ENCODE measurements around the gene FRRS1L.

The FRRS1L gene, protein sequence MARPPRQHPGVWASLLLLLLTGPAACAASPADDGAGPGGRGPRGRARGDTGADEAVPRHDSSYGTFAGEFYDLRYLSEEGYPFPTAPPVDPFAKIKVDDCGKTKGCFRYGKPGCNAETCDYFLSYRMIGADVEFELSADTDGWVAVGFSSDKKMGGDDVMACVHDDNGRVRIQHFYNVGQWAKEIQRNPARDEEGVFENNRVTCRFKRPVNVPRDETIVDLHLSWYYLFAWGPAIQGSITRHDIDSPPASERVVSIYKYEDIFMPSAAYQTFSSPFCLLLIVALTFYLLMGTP

GRCh38 chr9:109166771-109167601 lies at the start of gene FRRS1L:
Gene FRRS1L, minus strand, starts transcription at chr9:109167249. Its CDS starts 111 bp downstream, at chr9:109167138.
- DNase-seq, result no peak

GRCh38 chr9:109214414-109214813 lies 47.4 kb upstream of the FRRS1L start:
- DNase-seq, result no peak

DNA sequence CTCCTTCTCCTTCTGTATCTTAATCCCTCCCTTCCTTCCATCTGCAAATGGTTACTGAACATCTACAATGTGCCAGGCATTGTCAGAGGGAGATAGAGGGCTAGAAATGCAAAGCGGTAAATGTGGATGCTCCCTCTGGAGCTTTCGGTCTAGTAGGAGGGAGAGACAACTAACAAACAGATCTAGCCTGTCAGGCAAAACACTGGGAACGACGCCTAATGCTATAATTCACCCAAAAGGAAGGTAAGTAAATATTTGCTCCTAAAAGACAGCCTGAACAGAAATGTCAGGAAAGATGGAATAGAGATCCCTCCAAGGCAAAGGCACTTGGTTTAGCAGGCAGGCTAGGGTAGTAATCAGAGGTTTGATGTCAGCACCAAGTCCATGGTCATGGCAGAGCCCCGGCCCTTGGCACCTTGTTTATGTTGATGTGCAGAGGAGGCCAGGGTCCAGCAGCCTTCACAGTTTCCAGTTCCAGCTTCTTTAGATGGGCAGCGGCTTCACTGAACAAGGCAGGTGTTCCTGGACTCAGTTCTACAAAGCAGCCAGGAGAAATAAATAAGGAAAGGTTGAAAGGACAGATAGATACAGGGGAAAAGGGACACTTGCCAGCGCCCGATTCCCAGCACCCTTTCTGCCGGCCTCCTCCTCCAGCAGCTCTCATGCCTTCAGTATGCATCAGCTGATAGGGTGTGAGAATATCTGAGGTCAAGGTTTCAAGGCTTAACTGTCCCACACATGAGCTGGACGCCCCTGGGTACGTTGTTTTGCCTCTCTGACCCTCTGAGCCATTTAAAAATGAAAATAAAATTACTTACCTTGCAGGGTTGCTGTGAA lies 46.5 kb upstream of the FRRS1L start:
- no peak for DNase-seq

- DNase-seq, result no peak
These were observed 45.7 kb upstream of the FRRS1L start for GRCh38 chr9:109212768-109213167.

DNA sequence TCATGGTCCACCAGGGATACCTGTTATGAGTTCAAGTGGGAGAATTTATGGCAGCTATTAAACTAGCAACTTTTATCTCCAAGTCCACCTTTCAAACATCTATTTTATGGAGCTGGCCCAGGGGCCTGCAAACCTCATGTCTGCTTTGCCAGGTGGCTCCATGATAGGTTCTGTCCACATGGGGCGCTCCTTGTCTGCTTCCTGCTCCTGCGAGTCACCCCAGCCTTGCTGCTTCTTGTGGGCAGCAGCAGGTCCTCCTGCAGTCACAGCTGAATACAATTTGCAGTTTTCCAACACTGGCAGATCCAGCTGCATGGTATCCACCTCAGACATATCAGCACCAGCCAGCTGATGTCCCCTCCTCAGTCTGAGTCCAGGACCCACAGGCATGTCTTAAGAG lies 39.6 kb upstream of the FRRS1L start:
- no peak for DNase-seq

- DNase-seq, result no peak
These were observed 38.5 kb upstream of the FRRS1L start for GRCh38 chr9:109205526-109205925.

DNA sequence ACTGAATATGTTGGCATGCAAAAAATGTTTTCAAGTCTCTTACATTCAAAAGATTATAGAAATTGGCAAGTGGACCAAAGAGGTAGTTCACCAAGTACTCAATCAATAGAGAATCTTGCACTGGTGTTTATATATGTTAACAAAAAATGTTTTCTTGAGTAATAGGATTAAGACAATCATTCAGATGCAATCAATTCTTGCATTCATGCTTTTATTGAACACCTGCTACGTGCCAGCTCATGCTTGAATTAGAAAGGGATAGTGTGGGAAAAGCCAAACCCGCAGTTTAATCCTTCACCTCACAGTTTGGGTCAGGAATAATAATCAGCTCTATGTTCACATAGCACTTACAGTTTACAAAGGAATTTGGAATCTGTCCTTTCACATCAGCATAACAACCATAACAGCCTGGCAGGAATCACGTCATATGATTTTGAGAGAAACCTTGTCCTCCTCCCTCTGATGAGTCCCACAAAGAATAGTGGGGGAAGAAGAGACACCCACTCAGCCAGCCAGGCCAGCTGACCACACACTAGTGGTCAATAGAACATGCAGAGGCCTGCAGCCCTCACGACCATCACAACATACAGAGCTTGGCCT lies 36.8 kb upstream of the FRRS1L start:
- DNase-seq, result no peak

DNA sequence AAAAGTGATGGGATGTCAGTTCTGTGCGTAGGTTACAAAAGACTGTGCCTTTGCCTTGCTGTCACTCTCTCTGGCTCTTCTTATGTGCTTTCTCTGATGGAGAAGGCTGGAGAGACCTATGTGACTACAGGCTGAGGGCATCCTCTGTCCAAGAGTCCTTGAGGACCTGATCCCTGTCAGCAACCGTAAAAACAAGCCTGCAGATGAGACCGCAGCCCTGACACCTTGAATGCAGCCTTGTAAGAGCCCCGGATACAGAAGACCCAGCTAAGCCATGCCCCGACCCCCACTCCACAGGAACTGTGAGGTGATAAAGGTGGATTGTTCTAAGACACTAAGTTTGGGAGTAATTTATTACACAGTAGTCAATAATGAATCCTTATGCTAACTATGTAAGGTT lies 32.6 kb upstream of the FRRS1L start:
- no peak for DNase-seq

GRCh38 chr9:109198736-109199382 lies 31.8 kb upstream of the FRRS1L start:
- DNase-seq, result no peak

DNA sequence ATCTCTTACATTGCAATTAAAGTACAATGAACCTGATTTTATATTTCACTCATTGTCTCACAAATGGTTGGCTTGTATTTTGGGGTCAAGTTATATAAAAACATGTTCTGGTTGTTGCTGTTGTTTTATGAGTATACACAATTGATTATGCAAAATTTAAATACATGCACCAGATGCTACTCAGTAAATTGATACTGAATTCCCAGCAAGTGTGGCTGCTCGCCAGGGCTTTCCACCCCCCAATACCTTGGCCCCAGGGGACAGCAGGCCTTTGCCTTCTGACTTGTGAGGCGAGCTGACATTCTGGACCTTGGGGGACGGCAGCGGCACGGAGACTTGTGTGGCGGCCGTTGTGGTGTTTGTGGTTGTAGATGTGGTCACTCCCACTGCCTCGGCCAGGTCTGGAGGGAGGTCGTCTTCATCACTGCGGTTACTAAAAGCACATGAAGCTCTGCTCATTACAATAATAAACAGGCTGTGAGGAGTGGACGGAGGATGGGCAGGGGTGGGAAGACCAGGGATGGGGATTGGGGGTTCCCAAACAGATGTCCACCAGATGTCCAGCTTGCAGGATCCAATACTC lies 27.0 kb upstream of the FRRS1L start:
- no peak for DNase-seq

DNA sequence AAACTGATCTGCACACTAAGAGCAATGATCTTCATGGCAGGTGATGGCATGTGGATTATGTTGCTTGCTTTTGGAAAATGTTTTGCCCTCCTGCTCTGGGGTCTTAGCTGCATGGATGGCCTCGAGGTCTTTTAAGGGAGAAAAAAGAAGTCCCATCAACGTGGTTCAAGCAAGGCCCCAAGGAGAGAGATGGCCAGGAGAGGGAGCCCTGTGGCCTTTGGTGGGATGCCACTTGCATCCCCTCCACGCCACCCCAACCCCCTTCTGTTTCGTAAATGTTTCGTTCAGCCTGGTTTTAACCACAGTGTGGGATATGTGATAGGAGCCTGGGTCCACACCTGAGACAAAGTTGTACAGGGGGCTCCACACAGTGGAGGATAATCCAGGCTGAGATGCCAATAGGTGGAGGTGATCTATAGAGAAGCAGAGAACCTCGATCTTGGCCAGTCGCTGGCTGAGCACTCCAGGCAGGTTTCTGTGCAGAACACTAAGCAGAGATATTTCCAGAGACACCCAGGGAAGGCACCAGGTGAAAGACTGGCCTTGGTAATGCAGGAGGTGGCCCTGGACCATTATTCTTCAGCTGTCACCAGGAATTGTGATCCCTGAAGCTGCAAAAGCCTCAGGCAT lies 25.8 kb upstream of the FRRS1L start:
- DNase-seq, result no peak

GRCh38 chr9:109191746-109192145 lies 24.7 kb upstream of the FRRS1L start:
- no peak for DNase-seq

DNA sequence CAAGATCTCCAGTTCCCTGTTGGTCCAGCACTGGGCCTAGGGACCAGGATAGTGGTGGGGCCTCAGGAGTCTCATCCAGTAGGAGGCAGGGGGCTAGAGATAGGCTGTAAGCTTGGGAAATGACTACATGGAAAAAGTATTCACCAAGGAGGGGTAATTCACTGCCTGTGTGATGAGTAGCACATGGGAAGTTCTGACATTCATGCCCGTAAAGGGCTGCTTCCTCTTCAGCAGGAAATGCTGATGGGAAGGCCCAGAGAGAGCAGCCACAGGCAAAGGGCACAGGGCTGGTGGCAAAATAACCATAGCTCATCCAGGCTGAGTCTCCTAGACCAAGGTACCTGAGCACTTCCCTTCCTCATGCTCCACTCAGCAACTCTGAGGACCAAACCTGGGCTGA lies 23.1 kb upstream of the FRRS1L start:
- DNase-seq, result no peak

DNA sequence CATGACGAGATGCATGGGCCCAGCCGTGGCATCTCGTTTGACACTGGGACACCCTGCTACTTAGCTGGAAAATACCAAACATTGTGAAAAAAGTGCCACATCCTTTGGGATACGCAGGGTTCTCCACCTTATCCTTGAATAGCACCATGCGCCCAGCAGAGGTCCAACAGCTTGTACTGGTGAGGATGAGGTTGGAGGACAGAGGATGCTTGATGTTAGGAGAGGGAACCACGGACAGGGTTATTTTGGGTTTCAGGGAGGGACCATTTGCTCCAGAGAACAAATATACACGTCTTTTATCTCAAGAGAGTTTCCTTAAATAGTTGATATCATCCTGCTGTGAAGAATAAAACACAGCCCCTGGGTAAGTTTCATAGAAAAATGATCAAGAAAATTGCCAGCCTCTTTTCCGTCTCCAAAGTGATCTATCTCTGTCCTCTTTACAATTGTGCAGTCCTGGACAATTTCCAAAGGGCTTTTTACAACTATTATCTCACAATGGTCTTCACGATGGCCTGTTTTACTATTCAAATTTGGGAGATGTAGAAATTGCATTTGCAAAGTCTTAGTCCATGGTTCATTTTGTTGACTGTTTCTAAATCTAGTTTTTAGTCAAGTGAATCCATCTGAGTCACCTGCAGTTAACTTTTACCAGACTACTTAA lies 19.9 kb upstream of the FRRS1L start:
- no peak for DNase-seq

DNA sequence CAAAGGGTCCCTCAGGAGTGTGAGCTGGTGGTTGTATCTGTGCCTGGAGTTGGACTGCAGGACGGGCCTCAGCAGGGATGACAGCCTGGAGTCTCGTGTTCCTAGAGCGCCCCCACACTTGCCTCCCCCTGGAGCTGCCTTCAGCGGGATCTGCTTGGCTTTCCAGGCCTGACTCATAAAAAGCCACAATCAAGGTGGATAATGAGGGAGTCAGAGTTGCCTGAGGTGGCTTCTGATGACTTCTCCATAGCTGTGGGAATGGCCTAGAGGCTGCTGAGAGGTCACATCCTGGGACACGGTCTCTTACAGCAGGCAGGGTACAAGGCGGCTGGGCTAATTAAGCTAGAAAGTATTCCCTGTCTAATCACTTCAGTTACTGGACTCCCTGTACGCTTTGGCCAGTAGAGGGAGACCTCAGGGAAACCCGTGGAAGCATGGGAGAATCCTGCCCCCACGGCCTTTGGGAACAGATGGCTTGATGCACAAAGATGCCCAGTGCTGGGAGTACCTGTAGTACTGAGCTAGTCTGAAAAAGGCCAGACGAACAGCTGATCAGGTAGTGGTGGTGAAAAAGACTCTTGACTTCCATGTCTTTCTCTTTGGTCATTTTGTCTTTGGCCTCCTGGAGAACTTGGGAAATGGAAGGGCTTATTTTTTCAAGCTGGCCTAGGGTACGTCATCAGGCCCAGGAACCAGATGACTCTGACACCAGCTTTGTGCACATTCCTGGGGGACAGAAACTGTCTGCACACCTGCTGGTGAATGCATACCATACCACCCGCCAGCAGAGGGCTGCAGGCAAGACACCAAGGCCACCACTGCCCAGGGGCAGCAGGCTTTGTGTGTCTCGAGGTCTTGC lies 16.1 kb upstream of the FRRS1L start:
- DNase-seq, result no peak

GRCh38 chr9:109182550-109182939 lies 15.5 kb upstream of the FRRS1L start:
- DNase-seq, result no peak

DNA sequence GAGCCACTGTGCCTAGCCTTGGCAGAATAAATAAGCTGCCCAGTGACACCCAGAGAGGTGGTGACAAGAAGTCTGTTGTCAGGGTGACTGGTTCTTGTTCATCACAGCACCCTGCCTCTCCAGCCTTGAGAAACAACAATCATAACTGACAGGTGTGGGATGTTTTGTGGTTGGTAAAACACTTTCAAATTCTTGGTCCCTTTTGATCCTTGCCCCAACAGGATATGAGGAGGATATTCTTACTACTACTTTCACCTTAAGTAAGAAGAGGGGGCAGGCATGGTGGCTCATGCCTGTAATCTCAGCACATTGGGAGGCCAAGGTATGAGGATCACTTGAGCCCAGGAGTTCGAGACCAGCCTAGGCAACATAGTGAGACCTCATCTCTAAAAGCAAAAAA lies 14.2 kb upstream of the FRRS1L start:
- DNase-seq, result no peak

- DNase-seq, result no peak
These were observed 12.9 kb upstream of the FRRS1L start for GRCh38 chr9:109179801-109180523.

GRCh38 chr9:109176963-109177362 lies 9.9 kb upstream of the FRRS1L start:
- DNase-seq, result no peak
